GM23248 (cell line): ENCODE results near the gene CACNG3.

Experiments
- EZH2 ChIP-seq: fragments of 200-600 bp; sonication (generic); IDR thresholded peaks from 2 replicates; pipeline ENCODE4 v1.6.1; 2018; ENCODE audit warnings: antibody characterized with exemption, mild to moderate bottlenecking; ENCODE audit not compliant: insufficient read depth, poor library complexity, severe bottlenecking
- EZH2phosphoT487 ChIP-seq: fragments of 200-600 bp; sonication (generic); IDR thresholded peaks from 2 replicates; pipeline ENCODE4 v1.6.1; 2018; ENCODE audit warnings: antibody characterized with exemption, moderate library complexity, mild to moderate bottlenecking, low read depth; ENCODE audit not compliant: insufficient read depth

DNA sequence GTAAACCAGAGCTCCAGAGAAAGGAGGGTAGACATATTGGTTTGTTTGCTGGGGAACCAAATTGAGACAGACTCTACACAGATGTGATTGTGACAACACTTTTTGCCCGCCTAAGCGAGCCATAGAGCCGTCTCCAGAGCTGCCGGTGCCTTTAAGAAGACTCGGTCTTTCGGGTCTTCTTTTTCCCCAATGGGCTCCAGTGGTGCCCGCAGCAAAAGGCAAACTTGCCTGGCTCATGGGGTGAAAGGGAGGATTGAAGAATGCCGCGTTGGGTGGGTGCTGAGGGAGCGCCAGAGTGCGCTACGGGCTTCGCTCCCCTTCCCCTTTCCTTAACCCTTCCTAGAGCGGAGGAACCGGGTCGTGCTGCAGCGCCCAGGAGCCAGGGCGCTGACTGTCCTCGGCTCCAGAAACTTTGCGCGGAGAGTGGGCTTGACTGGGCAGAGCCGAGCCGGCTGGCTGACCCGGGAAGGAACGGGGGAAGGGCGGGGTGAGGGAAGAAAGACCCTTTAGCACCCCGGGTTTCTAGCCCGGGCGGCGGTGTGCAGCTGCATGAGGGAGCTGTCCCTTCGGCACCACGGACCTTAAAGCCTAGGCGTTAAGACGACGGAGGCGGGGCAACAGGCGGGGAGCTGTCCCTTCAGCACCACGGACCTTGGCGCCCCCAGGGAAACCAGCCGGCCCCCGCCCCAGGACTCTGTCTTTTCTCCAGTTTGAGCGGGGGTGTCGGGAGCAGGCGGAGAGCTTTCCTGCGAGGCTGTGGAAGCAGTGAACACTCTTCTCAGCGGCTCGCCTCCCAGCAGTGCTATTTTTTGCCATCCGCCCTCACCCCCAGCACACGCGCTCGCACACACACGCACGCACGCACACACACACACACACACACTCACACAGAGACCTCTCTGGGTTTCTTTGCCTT, at the start of gene CACNG3:
- no peak for TF ChIP-seq EZH2
- no peak for TF ChIP-seq EZH2phosphoT487
